ENCODE measurements around the gene PSMB10. TPM values are rescaled to one million over a fixed set of nuclear protein-coding genes. Genes with fewer than 3 reads are reported as not detected.

PSMB10 gene
- total and polyA plus RNA-seq, 2 donors (not counting 3 experiments of a cell fraction or from before 2014, with no cell fraction given): 40.8 to 54.7 TPM

GRCh38 chr16:67977469-67978227 lies 41.0 kb upstream of the PSMB10 start:
- H3K4me3 ChIP-seq (replicated peaks in 1 of 3; ENCODE audit: insufficient read depth in 1 of 3, low read depth in 1 of 3, low read length in 3 of 3): no peak overlapping the region
- H3K9ac ChIP-seq (replicated peaks; ENCODE audit: extremely low read depth, insufficient read depth, low read length): no peak overlapping the region
- H3K27me3 ChIP-seq (ENCODE audit: control insufficient read depth in 2 of 2, insufficient read depth in 2 of 2, low read length in 2 of 2): peaks cover 0 to 3% of the 10 kb centered on the region in 2 experiments
- ChIA-PET CTCF (interaction anchor here (1.6 kb wide), 1 partner anchor 63 kb away, joined by 4 read pairs; no protein-coding TSS in a partner anchor), POLR2A (no interaction called here)
- TF ChIP-seq JUN (IDR thresholded peaks at IDR 0.05; ENCODE audit: borderline replicate concordance, insufficient read depth, insufficient read length, low read depth): no peak
- TF ChIP-seq POLR2A (IDR thresholded peaks at IDR 0.05; ENCODE audit: low read depth, low read length): no peak
- no peak for TF ChIP-seq MAX (IDR thresholded peaks at IDR 0.05; ENCODE audit: insufficient read depth, insufficient read length)
- no peak for TF ChIP-seq EZH2 (IDR thresholded peaks at IDR 0.05; ENCODE audit: borderline replicate concordance, low read depth, low read length, severe bottlenecking)
- no peak for TF ChIP-seq POLR2AphosphoS5 (IDR thresholded peaks at IDR 0.05; ENCODE audit: insufficient read depth, low read depth, low read length)
- no peak for TF ChIP-seq FOS (IDR thresholded peaks at IDR 0.05; ENCODE audit: borderline replicate concordance, insufficient read depth, low read length)
- TF ChIP-seq CTCF (IDR thresholded peaks at IDR 0.05; ENCODE audit: extremely low read depth in 1 of 2, insufficient read depth in 1 of 2, low read depth in 1 of 2, low read length in 2 of 2): no peak
- no peak for TF ChIP-seq MYC (IDR thresholded peaks at IDR 0.05; ENCODE audit: low read depth, low read length)
- no peak for TF ChIP-seq GATA2 (IDR thresholded peaks at IDR 0.05; ENCODE audit: insufficient read depth, insufficient read length, low read depth, low read length)
- no peaks in the 10 kb centered on the region for H3K36me3 ChIP-seq (ENCODE audit: control insufficient read depth in 2 of 2, extremely low read depth in 1 of 2, insufficient read depth in 2 of 2, low read length in 2 of 2)
- FAIRE-seq: no peak
- no peak overlapping the region for H3K27ac ChIP-seq (ENCODE audit: insufficient read depth, low read depth, low read length)
- no peaks in the 10 kb centered on the region for H3K4me1 ChIP-seq (ENCODE audit: control insufficient read depth, extremely low read depth, insufficient read depth, low read length)
- no peak overlapping the region for H2AFZ ChIP-seq (ENCODE audit: low read depth, low read length)
- no peaks in the 10 kb centered on the region for H4K20me1 ChIP-seq (replicated peaks; ENCODE audit: control insufficient read depth, extremely low read depth, insufficient read depth, low read length)
- no peak overlapping the region for H3K4me2 ChIP-seq (ENCODE audit: insufficient read depth, low read length)
- no peaks in the 10 kb centered on the region for H3K79me2 ChIP-seq (ENCODE audit: control insufficient read depth, insufficient read depth, low read length)
- no peaks in the 10 kb centered on the region for H3K9me1 ChIP-seq (replicated peaks; ENCODE audit: control insufficient read depth, extremely low read depth, insufficient read depth, low read length)
- intact Hi-C loops (cut with micrococcal nuclease): no loop called here
- dilution Hi-C loops (cut with MboI; ENCODE audit: extremely low pct_ligation_motif_present, low sequenced_read_pairs): no loop called here
- no TSS peak for BruUV-seq (replicated peaks)
- DNase-seq (ENCODE audit: low read depth, low spot score): no peak
- no peaks in the 10 kb centered on the region for H3K9me3 ChIP-seq (replicated peaks; ENCODE audit: control insufficient read depth, insufficient read depth, low read length)

Measured in endothelial cell of umbilical vein (primary cell).